ENCODE results near the gene ALMS1.
"Not testable (repeated sequence)": the region's sequence is repeated elsewhere in the genome, so short reads cannot be mapped to it uniquely, and the experiment has no call there.

- TF ChIP-seq, protein P1, sequence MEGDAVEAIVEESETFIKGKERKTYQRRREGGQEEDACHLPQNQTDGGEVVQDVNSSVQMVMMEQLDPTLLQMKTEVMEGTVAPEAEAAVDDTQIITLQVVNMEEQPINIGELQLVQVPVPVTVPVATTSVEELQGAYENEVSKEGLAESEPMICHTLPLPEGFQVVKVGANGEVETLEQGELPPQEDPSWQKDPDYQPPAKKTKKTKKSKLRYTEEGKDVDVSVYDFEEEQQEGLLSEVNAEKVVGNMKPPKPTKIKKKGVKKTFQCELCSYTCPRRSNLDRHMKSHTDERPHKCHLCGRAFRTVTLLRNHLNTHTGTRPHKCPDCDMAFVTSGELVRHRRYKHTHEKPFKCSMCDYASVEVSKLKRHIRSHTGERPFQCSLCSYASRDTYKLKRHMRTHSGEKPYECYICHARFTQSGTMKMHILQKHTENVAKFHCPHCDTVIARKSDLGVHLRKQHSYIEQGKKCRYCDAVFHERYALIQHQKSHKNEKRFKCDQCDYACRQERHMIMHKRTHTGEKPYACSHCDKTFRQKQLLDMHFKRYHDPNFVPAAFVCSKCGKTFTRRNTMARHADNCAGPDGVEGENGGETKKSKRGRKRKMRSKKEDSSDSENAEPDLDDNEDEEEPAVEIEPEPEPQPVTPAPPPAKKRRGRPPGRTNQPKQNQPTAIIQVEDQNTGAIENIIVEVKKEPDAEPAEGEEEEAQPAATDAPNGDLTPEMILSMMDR (IDR thresholded peaks at IDR 0.05): not testable (repeated sequence)
- not testable (repeated sequence) for TF ChIP-seq POLR2A (IDR thresholded peaks at IDR 0.05)
Measured at GRCh38 chr2:73624625-73625024, 239.0 kb downstream of the ALMS1 start.
